H1 (cell line): Measurements from ENCODE around the gene MINDY1.

Experiments
- CREB1 ChIP-seq: IDR thresholded peaks from 2 replicates; pipeline ENCODE4 v1.6.1; 2012; ENCODE audit warnings: inconsistent platforms
- EP300 ChIP-seq, 2 experiments: IDR thresholded peaks; 1 replicate in 1 of 2; 2 replicates in 1 of 2; pipeline ENCODE4 v1.6.1; 2011 to 2012; ENCODE audit warnings: low read depth in 2 of 2, low read length in 2 of 2, mild to moderate bottlenecking in 2 of 2, borderline replicate concordance in 1 of 2, inconsistent platforms in 1 of 2, moderate library complexity in 1 of 2
- FOSL1 ChIP-seq: IDR thresholded peaks from 2 replicates; pipeline ENCODE4 v1.6.1; 2011; ENCODE audit warnings: mild to moderate bottlenecking, low read depth, low read length, moderate library complexity; ENCODE audit not compliant: insufficient read depth
- JUND ChIP-seq: IDR thresholded peaks from 2 replicates; pipeline ENCODE4 v1.6.1; 2011; ENCODE audit warnings: mild to moderate bottlenecking, improper control_type of control experiment, low read length
- MAX ChIP-seq: IDR thresholded peaks from 2 replicates; pipeline ENCODE4 v1.6.1; 2012; ENCODE audit warnings: inconsistent platforms
- POLR2A ChIP-seq, 2 experiments: IDR thresholded peaks; 1 replicate in 1 of 2; 2 replicates in 1 of 2; pipeline ENCODE4 v1.6.1; 2011; ENCODE audit warnings: low read depth in 2 of 2, low read length in 2 of 2, mild to moderate bottlenecking in 2 of 2; ENCODE audit errors: control extremely low read depth in 1 of 2
- RAD21 ChIP-seq, 2 experiments: IDR thresholded peaks in 1 of 2; conservative IDR thresholded peaks in 1 of 2; 2 replicates each; pipeline ENCODE4 v1.6.1; 2011; ENCODE audit warnings: low read depth in 2 of 2, low read length in 2 of 2, improper control_type of control experiment in 1 of 2, inconsistent platforms in 1 of 2, mild to moderate bottlenecking in 1 of 2, moderate library complexity in 1 of 2
- RFX5 ChIP-seq: IDR thresholded peaks from 2 replicates; pipeline ENCODE4 v1.6.1; 2011; ENCODE audit warnings: low read depth, low read length, improper control_type of control experiment, borderline replicate concordance
- TAF1 ChIP-seq: IDR thresholded peaks from 2 replicates; pipeline ENCODE4 v1.6.1; 2011; ENCODE audit warnings: mild to moderate bottlenecking, low read depth, low read length
- YY1 ChIP-seq: IDR thresholded peaks from 2 replicates; pipeline ENCODE4 v1.6.1; 2011; ENCODE audit warnings: low read depth, mild to moderate bottlenecking, low read length
- TF ChIP-seq, protein P1 (sequence below), 3 experiments: IDR thresholded peaks; 1 replicate in 2 of 3; 2 replicates in 1 of 3; pipeline versions ENCODE4 v1.5.1 to v1.6.1; 2011; ENCODE audit warnings: low read length in 3 of 3, mild to moderate bottlenecking in 3 of 3, inconsistent platforms in 2 of 3, low read depth in 1 of 3, moderate library complexity in 1 of 3; ENCODE audit not compliant: insufficient read depth in 1 of 3; ENCODE audit errors: control extremely low read depth in 1 of 3

GRCh38 chr1:150960646-150961045 lies 46.1 kb downstream of the MINDY1 start:
- TF ChIP-seq, protein P1, sequence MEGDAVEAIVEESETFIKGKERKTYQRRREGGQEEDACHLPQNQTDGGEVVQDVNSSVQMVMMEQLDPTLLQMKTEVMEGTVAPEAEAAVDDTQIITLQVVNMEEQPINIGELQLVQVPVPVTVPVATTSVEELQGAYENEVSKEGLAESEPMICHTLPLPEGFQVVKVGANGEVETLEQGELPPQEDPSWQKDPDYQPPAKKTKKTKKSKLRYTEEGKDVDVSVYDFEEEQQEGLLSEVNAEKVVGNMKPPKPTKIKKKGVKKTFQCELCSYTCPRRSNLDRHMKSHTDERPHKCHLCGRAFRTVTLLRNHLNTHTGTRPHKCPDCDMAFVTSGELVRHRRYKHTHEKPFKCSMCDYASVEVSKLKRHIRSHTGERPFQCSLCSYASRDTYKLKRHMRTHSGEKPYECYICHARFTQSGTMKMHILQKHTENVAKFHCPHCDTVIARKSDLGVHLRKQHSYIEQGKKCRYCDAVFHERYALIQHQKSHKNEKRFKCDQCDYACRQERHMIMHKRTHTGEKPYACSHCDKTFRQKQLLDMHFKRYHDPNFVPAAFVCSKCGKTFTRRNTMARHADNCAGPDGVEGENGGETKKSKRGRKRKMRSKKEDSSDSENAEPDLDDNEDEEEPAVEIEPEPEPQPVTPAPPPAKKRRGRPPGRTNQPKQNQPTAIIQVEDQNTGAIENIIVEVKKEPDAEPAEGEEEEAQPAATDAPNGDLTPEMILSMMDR (IDR thresholded peaks at IDR 0.05; ENCODE audit: control extremely low read depth in 1 of 3, insufficient read depth in 1 of 3, low read depth in 1 of 3, low read length in 3 of 3) = no peak
- TF ChIP-seq POLR2A (IDR thresholded peaks at IDR 0.05; ENCODE audit: control extremely low read depth in 1 of 2, low read depth in 2 of 2, low read length in 2 of 2) (no peak; a peak in 1 of 3 replicates), FOSL1 (no peak), YY1 (no peak), JUND (no peak), RAD21 (IDR thresholded peaks at IDR 0.05 in 1 of 2, conservative IDR thresholded peaks at IDR 0.05 in 1 of 2; ENCODE audit: low read depth in 2 of 2, low read length in 2 of 2) (no peak), TAF1 (no peak), MAX (no peak), RFX5 (no peak), EP300 (IDR thresholded peaks at IDR 0.05; ENCODE audit: borderline replicate concordance in 1 of 2, low read depth in 2 of 2, low read length in 2 of 2) (no peak), CREB1 (no peak)
